HG02588 (cell line): ENCODE results near the gene RAP1GAP2.
"Not testable (repeated sequence)": the region's sequence is repeated elsewhere in the genome, so short reads cannot be mapped to it uniquely, and the experiment has no call there.

Experiments
- ATAC-seq: cut with Tn5 transposase; IDR thresholded peaks from one replicate; pipeline ENCODE4 v1.9.1; 2021; ENCODE audit warnings: mild to moderate bottlenecking, moderate library complexity; ENCODE audit not compliant: unreplicated experiment

The RAP1GAP2 gene

DNA sequence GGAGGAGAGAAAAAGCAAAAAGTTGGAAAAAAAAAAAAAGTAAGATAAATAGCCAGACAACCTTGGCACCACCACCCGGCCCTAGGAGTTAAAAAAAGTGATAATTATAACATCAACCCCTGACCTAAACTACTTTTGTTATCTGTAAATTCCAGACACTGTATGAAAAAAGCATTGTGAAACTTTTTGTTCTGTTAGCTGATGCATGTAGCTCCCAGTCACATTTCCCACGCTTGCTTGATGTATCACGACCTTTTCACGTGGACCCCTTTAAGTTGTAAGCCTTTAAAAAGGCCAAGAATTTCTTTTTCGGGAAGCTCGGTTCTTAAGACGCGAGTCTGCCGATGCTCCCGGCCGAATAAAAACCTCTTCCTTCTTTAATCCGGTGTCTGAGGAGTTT, 10.9 kb upstream of the RAP1GAP2 start:
- ATAC-seq: not testable (repeated sequence)

- ATAC-seq: no peak
Observed at GRCh38 chr17:2786176-2786881, 9.9 kb upstream of the RAP1GAP2 start.

- no peak for ATAC-seq
Observed at GRCh38 chr17:2789700-2790099, 6.5 kb upstream of the RAP1GAP2 start.

GRCh38 chr17:2792366-2793169, 3.7 kb upstream of the RAP1GAP2 start:
- no peak for ATAC-seq

GRCh38 chr17:2794111-2794803, 2.0 kb upstream of the RAP1GAP2 start:
- no peak for ATAC-seq

DNA sequence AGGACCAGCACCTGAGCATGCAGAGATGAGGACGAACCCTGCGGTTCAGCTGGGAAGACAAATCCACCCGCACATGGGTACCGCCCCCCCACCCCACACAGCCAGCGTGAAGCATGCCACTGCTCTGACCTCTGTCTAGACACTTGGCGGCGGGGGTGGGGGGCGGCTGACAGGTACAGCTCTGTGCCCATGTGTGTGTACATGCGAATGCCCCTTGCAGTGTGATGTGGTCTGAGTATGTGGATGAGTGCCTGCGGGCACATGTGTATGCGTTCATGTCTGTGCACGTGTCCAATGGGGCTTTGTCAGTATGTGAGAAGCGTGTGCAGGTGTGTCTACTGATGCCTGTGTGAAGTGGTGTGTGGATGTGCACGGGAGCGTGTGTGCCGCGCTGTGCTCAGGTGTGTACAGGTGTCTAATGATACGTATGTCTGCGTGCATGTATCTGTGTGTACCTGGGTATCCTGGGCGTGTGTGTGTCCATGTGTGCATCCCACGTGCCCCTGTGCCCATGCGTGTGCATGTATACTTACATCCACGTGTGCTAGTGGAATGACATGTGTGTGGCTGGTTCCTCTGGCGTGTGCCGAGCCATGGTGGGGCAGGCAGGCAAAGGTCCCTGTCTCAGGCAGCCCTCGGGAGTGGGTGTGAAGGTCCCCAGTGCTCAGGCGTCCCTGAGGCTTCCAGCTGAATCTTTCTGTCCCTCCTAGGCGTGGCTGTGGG, 636 bp upstream of the RAP1GAP2 start:
- ATAC-seq: no peak

GRCh38 chr17:2797226-2797625, 988 bp downstream of the RAP1GAP2 start:
- ATAC-seq: no peak

DNA sequence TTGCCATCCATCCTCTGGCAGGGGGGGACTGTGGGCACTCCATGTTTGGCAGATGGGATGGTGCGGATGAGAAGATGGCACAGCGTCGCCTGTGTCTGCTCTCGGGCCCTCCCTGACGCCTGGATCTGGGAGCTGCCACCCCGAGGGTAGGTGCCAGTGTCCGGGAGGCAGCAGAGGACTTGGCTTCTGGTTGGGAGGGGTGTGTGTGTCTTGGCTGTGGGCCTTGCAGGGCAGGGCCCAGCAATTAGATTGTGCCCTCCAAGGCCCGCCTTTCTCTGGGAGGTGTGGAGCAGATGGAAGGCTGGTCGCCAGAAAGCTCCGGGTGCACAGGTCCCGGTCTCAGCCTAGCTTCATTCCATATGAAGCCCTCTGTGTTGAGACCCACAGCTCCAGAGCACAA, 1.4 kb downstream of the RAP1GAP2 start:
- no peak for ATAC-seq

- ATAC-seq: no peak
Observed at GRCh38 chr17:2798188-2798587, 1.9 kb downstream of the RAP1GAP2 start.

DNA sequence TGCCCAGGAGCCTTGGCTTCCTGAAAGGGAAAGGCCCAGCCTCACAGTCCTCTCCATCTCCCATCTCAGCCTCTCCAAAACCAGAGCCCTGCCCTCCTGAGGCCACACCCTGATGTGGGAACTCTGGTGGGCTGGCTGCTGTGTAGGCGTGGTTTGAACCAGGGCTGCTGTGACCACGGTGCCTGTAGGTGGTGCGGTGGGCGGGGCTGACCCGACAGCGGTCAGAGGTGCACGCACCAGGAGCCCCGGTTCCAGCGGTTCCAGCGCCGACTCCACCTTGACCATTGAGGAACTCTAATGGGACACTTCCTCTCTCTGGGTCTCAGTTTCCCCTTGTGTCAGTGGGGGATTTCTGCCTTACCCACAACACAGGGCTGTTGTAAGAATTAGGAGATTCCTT, 2.4 kb downstream of the RAP1GAP2 start:
- ATAC-seq: no peak

DNA sequence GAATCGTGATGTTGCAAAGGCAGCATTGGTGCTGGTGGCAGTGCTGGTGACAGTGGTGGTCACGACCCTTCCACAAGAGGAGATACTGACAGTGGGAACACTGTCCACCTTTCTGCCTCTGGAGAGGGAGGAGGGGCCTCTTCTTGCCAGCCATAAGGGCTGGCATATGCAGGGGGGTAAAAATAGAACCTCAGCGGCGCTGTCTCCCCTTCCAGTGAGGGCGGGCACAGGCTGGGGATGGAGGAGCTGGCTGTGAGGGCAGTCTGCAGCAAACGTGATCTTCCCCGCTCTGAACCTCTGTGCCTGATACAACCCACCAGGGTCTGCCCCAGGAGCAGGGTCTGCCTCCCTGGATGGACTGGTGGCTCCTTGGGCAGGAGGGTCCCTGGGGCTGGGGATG, 3.4 kb downstream of the RAP1GAP2 start:
- ATAC-seq: no peak

DNA sequence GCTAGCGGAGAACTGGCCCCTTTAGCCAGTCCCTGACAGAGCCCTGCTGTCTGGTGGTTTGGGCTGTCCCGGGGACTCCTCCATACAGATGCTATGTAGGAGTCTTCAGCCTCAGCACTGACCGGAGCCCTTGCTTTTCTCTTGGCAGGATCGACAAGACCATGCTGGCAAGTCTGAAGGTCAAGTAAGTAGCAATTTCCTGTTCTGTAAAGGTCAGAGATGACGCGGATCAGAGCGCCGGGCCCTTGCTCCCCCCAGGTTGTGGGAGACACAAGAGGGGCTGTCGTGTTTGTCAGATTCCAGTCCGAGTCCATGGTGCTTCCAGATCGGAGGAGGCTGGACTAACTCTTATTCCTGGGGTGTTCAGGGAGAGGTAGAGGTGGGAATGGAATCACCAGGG, 4.1 kb downstream of the RAP1GAP2 start:
- no peak for ATAC-seq

DNA sequence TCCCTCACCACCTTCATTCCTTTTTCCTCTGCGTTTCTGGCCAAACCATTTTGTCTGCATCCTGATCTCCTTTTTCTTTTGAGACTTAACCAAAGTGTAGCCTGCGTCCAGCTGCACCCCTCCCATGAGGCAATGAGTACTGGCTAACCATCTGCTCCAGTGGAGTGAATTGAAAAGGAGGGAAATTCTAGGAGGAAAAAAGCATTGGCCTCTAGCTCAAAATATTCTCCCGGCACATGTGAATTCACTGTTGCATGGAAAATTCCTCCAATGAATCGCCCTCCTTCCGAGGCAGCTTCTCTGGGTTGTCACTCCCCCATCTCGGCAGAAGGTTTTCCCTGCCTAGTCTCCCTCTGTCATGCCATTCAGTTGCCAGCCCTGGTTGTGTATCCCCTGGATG, 5.6 kb downstream of the RAP1GAP2 start:
- no peak for ATAC-seq

GRCh38 chr17:2802574-2802973, 6.3 kb downstream of the RAP1GAP2 start:
- no peak for ATAC-seq

DNA sequence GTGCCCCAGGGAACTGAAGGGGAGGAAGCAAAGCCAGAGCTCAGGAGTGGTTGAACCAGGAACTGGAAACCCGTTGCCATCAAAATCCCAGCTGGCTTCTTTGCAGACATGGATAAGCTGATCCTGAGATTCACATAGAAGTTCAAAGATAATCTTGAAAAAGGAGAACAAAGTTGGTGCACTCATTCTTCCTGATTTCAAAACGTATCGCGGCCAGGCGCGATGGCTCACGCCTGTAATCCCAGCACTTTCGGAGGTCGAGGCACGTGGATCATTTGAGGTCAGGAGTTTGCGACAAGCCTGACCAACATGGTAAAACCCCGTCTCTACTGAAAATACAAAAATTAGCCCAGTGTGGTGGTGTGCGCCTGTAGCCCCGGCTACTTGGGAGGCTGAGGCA, 7.1 kb downstream of the RAP1GAP2 start:
- no peak for ATAC-seq

- ATAC-seq: no peak
Observed at GRCh38 chr17:2803971-2804370, 7.7 kb downstream of the RAP1GAP2 start.

DNA sequence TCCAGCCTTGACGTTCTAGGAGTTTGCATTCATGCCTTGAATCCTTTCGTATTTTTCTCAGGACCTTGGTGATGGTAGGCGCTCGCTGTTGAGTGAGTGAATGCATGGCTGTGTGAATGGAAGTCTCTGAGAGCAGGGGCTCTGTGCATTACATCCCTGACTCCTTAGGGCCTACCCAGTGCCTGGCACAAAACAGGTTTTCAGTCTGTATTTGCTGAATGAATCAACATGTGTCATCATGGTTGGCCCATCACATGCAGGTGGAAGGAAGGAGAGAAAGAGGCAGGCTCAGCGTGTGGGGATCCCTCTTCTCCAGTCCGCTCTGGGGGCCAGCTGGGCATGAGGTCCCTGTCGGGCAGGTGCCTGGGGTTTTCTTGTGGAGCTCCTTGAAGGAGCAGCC, 8.7 kb downstream of the RAP1GAP2 start:
- no peak for ATAC-seq

- no peak for ATAC-seq
Observed at GRCh38 chr17:2805961-2806360, 9.7 kb downstream of the RAP1GAP2 start.

DNA sequence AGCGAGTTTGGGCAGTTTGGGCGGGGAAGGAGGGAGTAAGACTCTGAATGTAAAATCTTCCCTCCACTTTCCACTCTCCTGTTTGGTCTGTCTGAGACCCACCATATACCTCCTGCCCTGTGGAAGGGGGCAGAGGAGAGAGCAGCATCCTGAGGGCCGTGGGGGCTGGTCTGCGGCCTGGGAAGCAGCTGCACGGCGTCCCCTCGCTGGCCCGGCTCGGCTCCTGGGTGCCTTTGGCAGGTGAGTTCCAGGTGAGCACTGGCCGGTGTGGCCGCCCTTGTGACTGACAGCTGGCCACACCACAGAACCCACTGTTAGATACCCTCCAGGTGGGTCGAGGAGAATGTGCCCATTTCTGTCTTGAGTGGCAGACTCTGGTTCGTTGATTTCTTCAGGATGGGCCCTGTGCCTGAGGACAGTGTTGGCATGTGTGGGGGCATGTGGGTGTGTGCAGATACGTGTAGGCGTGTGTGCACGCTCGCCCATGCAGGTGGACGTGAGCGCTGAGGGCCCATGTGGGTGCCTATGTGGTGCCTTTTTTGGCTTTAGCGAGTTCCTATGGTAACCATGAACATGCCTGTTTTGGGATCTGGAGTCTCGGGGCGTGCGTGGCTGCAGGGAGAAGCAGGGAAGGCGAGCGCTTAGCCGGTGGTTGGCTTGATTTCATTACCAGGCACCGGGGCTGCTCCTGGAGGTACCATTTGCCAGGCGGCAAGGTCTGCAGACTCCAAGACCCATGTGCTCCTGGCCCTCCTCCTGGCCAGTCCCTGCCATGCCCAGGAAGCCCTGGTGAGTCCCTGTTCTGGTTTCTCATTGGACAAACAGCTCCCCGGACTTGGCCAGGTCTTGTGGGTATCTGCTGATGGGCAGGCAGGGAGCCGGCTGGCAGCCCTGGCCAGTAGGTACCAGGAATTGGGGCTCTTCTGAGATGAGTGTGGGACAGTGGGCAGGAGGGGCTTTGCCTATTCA, 12.4 kb downstream of the RAP1GAP2 start:
- no peak for ATAC-seq

- ATAC-seq: no peak
Observed at GRCh38 chr17:2809337-2809736, 13.1 kb downstream of the RAP1GAP2 start.
